BLaER1 treated with 17β-estradiol and CSF1 and Interleukin-3, amounts not matched to agents 10 nM and 100 nM (cell line): ENCODE measurements around the gene NOM1.

ENCODE experiments used
- H3K27ac ChIP-seq, 11 experiments: shearing (Covaris generic); formaldehyde crosslinking; 2 replicates each; pipeline ENCODE4 v1.8.1; 2022
- H3K27me3 ChIP-seq, 11 experiments: shearing (Covaris generic); formaldehyde crosslinking; 2 replicates each; pipeline ENCODE4 v1.8.1; 2022
- H3K36me3 ChIP-seq, 11 experiments: shearing (Covaris generic); formaldehyde crosslinking; 2 replicates each; pipeline ENCODE4 v1.8.1; 2022
- H3K4me1 ChIP-seq, 10 experiments: shearing (Covaris generic); formaldehyde crosslinking; 2 replicates each; pipeline ENCODE4 v1.8.1; 2022
- H3K4me2 ChIP-seq, 11 experiments: shearing (Covaris generic); formaldehyde crosslinking; 2 replicates each; pipeline ENCODE4 v1.8.1; 2022
- H3K4me3 ChIP-seq, 10 experiments: shearing (Covaris generic); formaldehyde crosslinking; 2 replicates each; pipeline ENCODE4 v1.8.1; 2022
- H3K9ac ChIP-seq, 11 experiments: shearing (Covaris generic); formaldehyde crosslinking; 2 replicates each; pipeline ENCODE4 v1.8.1; 2022
- H3K9me3 ChIP-seq, 11 experiments: shearing (Covaris generic); formaldehyde crosslinking; replicated peaks in 1 of 11; 2 replicates each; pipeline ENCODE4 v1.8.1; 2022
- H4K20me1 ChIP-seq, 11 experiments: shearing (Covaris generic); formaldehyde crosslinking; 2 replicates each; pipeline ENCODE4 v1.8.1; 2022
- Cebpa-rat ChIP-seq, 11 experiments: shearing (Covaris generic); IDR thresholded peaks; 2 replicates each; pipeline ENCODE4 v1.8.1; 2022

The NOM1 gene

GRCh38 chr7:156963472-156963871 lies 14.0 kb downstream of the NOM1 start:
- H3K36me3 ChIP-seq, result peaks cover 96 to 100% (median 99%) of the 10 kb centered on the region in 11 experiments
- no peak overlapping the region for H3K4me3 ChIP-seq
- no peaks in the 10 kb centered on the region for H3K27me3 ChIP-seq
- H3K9ac ChIP-seq, result no peak overlapping the region
- H4K20me1 ChIP-seq, result peaks cover 0 to 98% (median 77%) of the 10 kb centered on the region in 11 experiments; a peak in 19 of 22 replicates
- no peak for TF ChIP-seq Cebpa-rat (IDR thresholded peaks at IDR 0.05)
- no peak overlapping the region for H3K4me2 ChIP-seq
- no peak overlapping the region for H3K27ac ChIP-seq
- H3K9me3 ChIP-seq, result no peaks in the 10 kb centered on the region
- peaks cover 0 to 14% (median 0%) of the 10 kb centered on the region in 10 experiments; a peak in 2 of 20 replicates for H3K4me1 ChIP-seq

- H3K4me3 ChIP-seq, result no peak overlapping the region
- H3K9ac ChIP-seq, result no peak overlapping the region
- peaks cover 0 to 98% (median 76%) of the 10 kb centered on the region in 11 experiments; a peak in 19 of 22 replicates for H4K20me1 ChIP-seq
- H3K9me3 ChIP-seq, result no peaks in the 10 kb centered on the region
- H3K4me2 ChIP-seq, result no peak overlapping the region
- H3K4me1 ChIP-seq, result peaks cover 0 to 14% (median 0%) of the 10 kb centered on the region in 10 experiments; a peak in 2 of 20 replicates
- no peaks in the 10 kb centered on the region for H3K27me3 ChIP-seq
- TF ChIP-seq Cebpa-rat (IDR thresholded peaks at IDR 0.05), result no peak
- no peak overlapping the region for H3K27ac ChIP-seq
- peaks cover 94 to 100% (median 99%) of the 10 kb centered on the region in 11 experiments for H3K36me3 ChIP-seq
These were observed 15.5 kb downstream of the NOM1 start for GRCh38 chr7:156964971-156965370.

GRCh38 chr7:156966387-156966786 lies 16.9 kb downstream of the NOM1 start:
- Histone ChIP-seq H3K4me2 (no peak overlapping the region), H3K36me3 (peaks cover 92 to 100% (median 99%) of the 10 kb centered on the region in 11 experiments), H3K4me3 (no peak overlapping the region), H3K27me3 (no peaks in the 10 kb centered on the region), H4K20me1 (peaks cover 0 to 90% (median 67%) of the 10 kb centered on the region in 11 experiments; a peak in 18 of 22 replicates), H3K27ac (no peak overlapping the region), H3K9me3 (no peaks in the 10 kb centered on the region), H3K4me1 (peaks cover 0 to 9% (median 0%) of the 10 kb centered on the region in 10 experiments; a peak in 3 of 20 replicates), H3K9ac (no peak overlapping the region; a peak in 1 of 22 replicates)
- no peak for TF ChIP-seq Cebpa-rat (IDR thresholded peaks at IDR 0.05)

- Histone ChIP-seq H3K27ac (no peak overlapping the region), H3K4me3 (no peak overlapping the region), H3K27me3 (no peaks in the 10 kb centered on the region), H3K9me3 (no peaks in the 10 kb centered on the region), H3K4me1 (peaks cover 0 to 8% (median 0%) of the 10 kb centered on the region in 10 experiments; a peak in 3 of 20 replicates), H4K20me1 (peaks cover 0 to 83% (median 49%) of the 10 kb centered on the region in 11 experiments; a peak in 15 of 22 replicates), H3K4me2 (no peak overlapping the region), H3K36me3 (peaks cover 81 to 96% (median 92%) of the 10 kb centered on the region in 11 experiments), H3K9ac (no peak overlapping the region)
- no peak for TF ChIP-seq Cebpa-rat (IDR thresholded peaks at IDR 0.05)
These were observed 18.7 kb downstream of the NOM1 start for GRCh38 chr7:156968183-156968582.

- peaks cover 63 to 78% (median 74%) of the 10 kb centered on the region in 11 experiments for H3K36me3 ChIP-seq
- H3K9ac ChIP-seq, result no peak overlapping the region; a peak in 1 of 22 replicates
- H3K27ac ChIP-seq, result no peak overlapping the region
- no peak for TF ChIP-seq Cebpa-rat (IDR thresholded peaks at IDR 0.05)
- no peaks in the 10 kb centered on the region for H3K9me3 ChIP-seq
- peaks cover 0 to 66% (median 33%) of the 10 kb centered on the region in 11 experiments; a peak in 15 of 22 replicates for H4K20me1 ChIP-seq
- no peak overlapping the region for H3K4me2 ChIP-seq
- H3K4me3 ChIP-seq, result no peak overlapping the region
- H3K27me3 ChIP-seq, result no peaks in the 10 kb centered on the region
- H3K4me1 ChIP-seq, result peaks cover 0 to 8% (median 0%) of the 10 kb centered on the region in 10 experiments; a peak in 3 of 20 replicates
These were observed 20.5 kb downstream of the NOM1 start for GRCh38 chr7:156969972-156970420.

GRCh38 chr7:156975620-156976019 lies 26.1 kb downstream of the NOM1 start:
- Histone ChIP-seq H3K27ac (no peak overlapping the region), H3K27me3 (no peaks in the 10 kb centered on the region), H3K36me3 (peaks cover 18 to 36% (median 29%) of the 10 kb centered on the region in 11 experiments), H4K20me1 (peaks cover 0 to 17% (median 0%) of the 10 kb centered on the region in 11 experiments; a peak in 3 of 22 replicates), H3K9me3 (peaks cover 14 to 35% (median 27%) of the 10 kb centered on the region in 11 experiments), H3K9ac (no peak overlapping the region), H3K4me1 (peaks cover 0 to 8% (median 0%) of the 10 kb centered on the region in 10 experiments; a peak in 3 of 20 replicates), H3K4me3 (no peak overlapping the region), H3K4me2 (no peak overlapping the region)
- no peak for TF ChIP-seq Cebpa-rat (IDR thresholded peaks at IDR 0.05)

GRCh38 chr7:156979007-156979606 lies 29.6 kb downstream of the NOM1 start:
- no peaks in the 10 kb centered on the region; a peak in 1 of 22 replicates for H4K20me1 ChIP-seq
- no peak overlapping the region for H3K27ac ChIP-seq
- H3K36me3 ChIP-seq, result peaks cover 0 to 15% (median 10%) of the 10 kb centered on the region in 11 experiments; a peak in 8 of 22 replicates
- H3K4me1 ChIP-seq, result no peaks in the 10 kb centered on the region
- no peaks in the 10 kb centered on the region for H3K27me3 ChIP-seq
- no peak overlapping the region for H3K4me2 ChIP-seq
- no peak overlapping the region for H3K9ac ChIP-seq
- peaks cover 26 to 46% (median 38%) of the 10 kb centered on the region in 11 experiments for H3K9me3 ChIP-seq
- TF ChIP-seq Cebpa-rat (IDR thresholded peaks at IDR 0.05), result no peak
- H3K4me3 ChIP-seq, result no peak overlapping the region

- no peak overlapping the region for H3K27ac ChIP-seq
- no peaks in the 10 kb centered on the region for H4K20me1 ChIP-seq
- H3K36me3 ChIP-seq, result peaks cover 0 to 15% (median 10%) of the 10 kb centered on the region in 11 experiments; a peak in 8 of 22 replicates
- H3K4me2 ChIP-seq, result no peak overlapping the region
- peaks cover 26 to 46% (median 38%) of the 10 kb centered on the region in 11 experiments for H3K9me3 ChIP-seq
- no peaks in the 10 kb centered on the region for H3K27me3 ChIP-seq
- no peak for TF ChIP-seq Cebpa-rat (IDR thresholded peaks at IDR 0.05)
- no peak overlapping the region for H3K4me3 ChIP-seq
- no peaks in the 10 kb centered on the region for H3K4me1 ChIP-seq
- H3K9ac ChIP-seq, result no peak overlapping the region
These were observed 30.2 kb downstream of the NOM1 start for GRCh38 chr7:156979711-156980110.

- peaks cover 0 to 9% (median 4%) of the 10 kb centered on the region in 11 experiments; a peak in 6 of 22 replicates for H3K36me3 ChIP-seq
- H3K27ac ChIP-seq, result no peak overlapping the region
- no peak overlapping the region for H3K9ac ChIP-seq
- no peak overlapping the region for H3K4me2 ChIP-seq
- TF ChIP-seq Cebpa-rat (IDR thresholded peaks at IDR 0.05), result no peak
- no peaks in the 10 kb centered on the region for H3K27me3 ChIP-seq
- H4K20me1 ChIP-seq, result peaks cover 0 to 7% (median 0%) of the 10 kb centered on the region in 11 experiments; a peak in 2 of 22 replicates
- no peak overlapping the region for H3K4me3 ChIP-seq
- H3K4me1 ChIP-seq, result peaks cover 0 to 1% (median 0%) of the 10 kb centered on the region in 10 experiments; a peak in 3 of 20 replicates
- peaks cover 19 to 26% (median 24%) of the 10 kb centered on the region in 11 experiments for H3K9me3 ChIP-seq
These were observed 34.8 kb downstream of the NOM1 start for GRCh38 chr7:156984174-156984891.
